Hematopoietic multipotent progenitor cell treated with erythropoietin and hydrocortisone succinate and interleukin-3 and kit ligand, for 15 days (in vitro differentiated cells): ENCODE measurements around the gene ZNF829.
A peak's percentile ranks its signal among the peaks of the same experiment; 100 is the strongest.

Experiments used
- DNase-seq: peaks from one replicate; pipeline ENCODE4 v3.0.0-alpha.2; 2015; ENCODE audit warnings: low spot score

ZNF829 gene

GRCh38 chr19:36915992-36916830, at the start of gene ZNF829, which contains the start of gene ZNF568:
TSS of gene ZNF829 (minus strand) at chr19:36916291. CDS start at chr19:36915167, 1,124 bp downstream.
TSS of gene ZNF568 (plus strand) at chr19:36916332. CDS start at chr19:36922771, 6,439 bp downstream.
- DNase-seq = peak; percentile 71

- no peak for DNase-seq
Measured at GRCh38 chr19:36963280-36963679, 47.2 kb upstream of the ZNF829 start.

GRCh38 chr19:36962346-36962745, 46.3 kb upstream of the ZNF829 start:
- no peak for DNase-seq

GRCh38 chr19:36950335-36951119, 34.4 kb upstream of the ZNF829 start:
- DNase-seq = no peak

DNA sequence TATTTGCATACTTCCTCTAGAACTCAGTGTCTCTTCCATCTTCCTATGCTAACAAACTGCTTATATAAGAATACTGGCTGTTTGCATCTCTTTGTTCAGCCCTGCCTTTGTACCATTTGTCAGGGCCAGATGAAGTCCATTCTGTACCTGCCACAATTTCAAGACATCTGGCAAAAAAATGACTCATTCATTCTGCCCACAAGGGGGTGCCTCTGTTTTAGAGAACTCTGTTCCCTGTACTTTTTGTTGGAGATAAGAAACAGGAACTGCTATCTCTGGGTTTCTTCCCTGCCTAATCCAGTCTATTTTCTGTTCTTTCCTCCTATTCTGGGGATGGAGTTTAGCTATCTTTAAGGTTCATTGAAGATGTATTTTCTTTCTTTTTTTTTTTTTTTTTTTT, 23.1 kb upstream of the ZNF829 start:
- DNase-seq = no peak

DNA sequence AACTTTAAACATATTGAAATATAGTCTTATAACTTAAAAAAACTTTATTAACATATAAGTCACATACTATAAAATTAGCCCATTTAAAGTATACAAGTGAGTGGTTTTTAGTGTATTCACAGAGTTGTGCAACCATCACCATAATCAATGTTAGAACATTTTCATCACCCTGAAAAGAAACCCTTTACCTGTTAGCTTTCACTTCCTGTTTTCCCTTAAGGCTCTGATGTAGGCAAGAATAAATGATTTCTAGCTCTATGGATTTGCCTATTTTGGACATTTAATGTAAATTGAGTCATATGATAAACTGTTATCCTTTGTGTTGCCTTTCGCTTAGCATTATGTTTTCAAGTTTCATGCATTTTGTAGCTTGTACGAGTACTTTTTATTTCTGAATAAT, 15.6 kb upstream of the ZNF829 start:
- no peak for DNase-seq

DNA sequence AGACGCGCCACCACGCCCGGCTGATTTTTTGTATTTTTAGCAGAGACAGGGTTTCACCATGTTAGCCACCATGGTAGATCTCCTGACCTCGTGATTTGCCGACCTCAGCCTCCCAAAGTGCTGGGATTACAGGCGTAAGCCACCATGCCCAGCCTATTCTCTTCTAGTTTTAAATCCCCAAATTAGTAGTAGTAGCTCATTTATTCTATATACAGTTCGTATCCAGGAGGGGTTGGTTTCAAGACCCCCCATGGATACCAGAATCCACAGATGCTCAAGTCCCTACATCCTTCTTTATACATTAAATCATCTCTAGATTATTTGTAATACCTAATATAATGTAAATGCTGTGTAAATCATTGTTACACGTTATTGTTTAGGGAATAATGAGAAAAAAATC, 2.0 kb upstream of the ZNF829 start:
- DNase-seq = no peak

DNA sequence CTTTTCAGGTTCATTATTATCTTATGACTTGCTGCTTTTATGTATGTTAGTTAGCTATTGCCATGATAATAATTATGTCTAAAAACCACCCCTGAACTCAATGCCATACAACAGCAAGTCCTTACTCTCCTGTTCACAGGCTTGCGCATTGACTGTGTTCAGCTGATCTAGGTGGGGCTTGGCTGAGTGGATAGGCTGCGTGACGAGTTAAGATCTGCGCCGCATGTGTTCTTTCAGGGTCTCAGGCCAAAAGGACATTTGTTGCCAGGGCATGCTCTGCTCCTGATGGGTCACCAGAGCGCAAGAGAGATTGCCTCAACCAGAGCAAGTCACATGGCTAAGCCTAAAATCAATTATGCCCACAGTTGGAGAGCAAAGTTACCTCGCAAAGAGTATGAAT, 900 bp upstream of the ZNF829 start:
- DNase-seq = no peak

- DNase-seq = no peak
Measured at GRCh38 chr19:36898422-36898821, 17.7 kb downstream of the ZNF829 start.

GRCh38 chr19:36894849-36895383, 21.2 kb downstream of the ZNF829 start:
- no peak for DNase-seq

GRCh38 chr19:36891768-36892357, 24.2 kb downstream of the ZNF829 start:
- DNase-seq = no peak

- no peak for DNase-seq
Measured at GRCh38 chr19:36876993-36877938, 38.8 kb downstream of the ZNF829 start.

GRCh38 chr19:36851898-36852297, 64.2 kb downstream of the ZNF829 start:
- DNase-seq = no peak

DNA sequence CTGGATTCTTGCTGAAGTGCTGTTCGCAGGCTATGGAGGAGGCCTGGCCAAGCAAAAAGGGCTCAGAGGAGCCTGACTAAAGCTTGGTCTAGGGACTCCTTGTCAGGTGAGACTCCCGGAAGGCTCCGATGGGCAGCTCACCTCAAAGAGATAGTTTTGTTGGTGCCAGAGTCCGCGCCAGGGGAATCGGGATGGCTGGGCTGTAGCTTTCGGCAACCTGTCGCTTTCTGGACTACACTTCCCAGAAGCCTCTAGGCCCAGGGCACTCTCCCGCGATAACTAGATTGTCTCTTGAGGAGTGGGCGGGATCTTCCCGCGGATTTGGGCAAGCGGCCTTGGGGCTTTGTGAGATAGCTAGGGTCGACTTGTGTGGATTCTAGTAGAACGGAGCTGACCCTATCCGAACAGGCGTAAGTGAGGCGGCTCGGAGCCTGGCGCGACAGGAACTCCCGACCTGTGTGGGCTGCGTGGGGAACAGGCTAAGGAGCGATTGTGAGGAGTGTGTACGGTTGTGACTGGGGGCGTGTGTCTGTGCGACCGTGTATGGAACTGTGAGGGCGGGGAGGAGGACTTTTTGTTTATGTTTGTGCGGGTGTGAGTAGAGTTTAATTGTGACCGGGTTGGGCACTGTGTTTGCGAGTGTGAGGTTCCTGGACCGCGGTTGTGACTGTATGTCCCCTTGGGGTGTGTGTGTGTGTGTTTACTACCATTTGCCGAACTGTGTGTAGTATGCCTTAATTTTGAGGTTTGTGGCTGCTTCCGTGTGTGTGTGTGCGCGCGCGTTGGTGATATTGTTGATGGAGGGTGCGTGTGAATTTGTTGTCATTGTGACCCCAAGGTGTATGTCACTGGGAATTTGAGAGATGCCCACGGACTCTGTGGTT, 65.3 kb downstream of the ZNF829 start, which contains the start of gene ZNF345:
TSS of gene ZNF345 (plus strand) at position 318 of the 884 bp plus-strand sequence. CDS start 25,955 bp downstream, outside the sequence.
- peak; percentile 88 for DNase-seq

- peak; percentile 88 for DNase-seq
Measured at GRCh38 chr19:36849701-36850558, 66.2 kb downstream of the ZNF829 start.

DNA sequence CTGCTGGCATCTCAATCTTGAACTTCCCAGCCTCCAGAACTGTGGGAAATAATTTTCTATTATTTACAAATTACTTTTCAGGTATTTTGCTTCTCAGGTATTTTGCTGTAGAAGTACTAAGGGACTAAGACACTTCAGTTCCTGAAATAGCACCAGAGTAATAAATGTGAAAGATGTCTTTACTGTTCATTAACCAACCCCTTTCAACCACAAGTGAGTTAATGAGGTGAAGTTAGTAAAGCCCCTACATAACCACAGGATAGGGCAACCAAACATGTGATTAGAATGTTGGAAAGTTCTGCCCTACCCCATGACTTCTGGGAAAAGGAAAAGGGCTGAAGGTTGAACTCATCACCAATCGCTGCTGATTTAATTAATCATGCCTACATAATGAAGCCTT, 68.1 kb downstream of the ZNF829 start:
- no peak for DNase-seq

DNA sequence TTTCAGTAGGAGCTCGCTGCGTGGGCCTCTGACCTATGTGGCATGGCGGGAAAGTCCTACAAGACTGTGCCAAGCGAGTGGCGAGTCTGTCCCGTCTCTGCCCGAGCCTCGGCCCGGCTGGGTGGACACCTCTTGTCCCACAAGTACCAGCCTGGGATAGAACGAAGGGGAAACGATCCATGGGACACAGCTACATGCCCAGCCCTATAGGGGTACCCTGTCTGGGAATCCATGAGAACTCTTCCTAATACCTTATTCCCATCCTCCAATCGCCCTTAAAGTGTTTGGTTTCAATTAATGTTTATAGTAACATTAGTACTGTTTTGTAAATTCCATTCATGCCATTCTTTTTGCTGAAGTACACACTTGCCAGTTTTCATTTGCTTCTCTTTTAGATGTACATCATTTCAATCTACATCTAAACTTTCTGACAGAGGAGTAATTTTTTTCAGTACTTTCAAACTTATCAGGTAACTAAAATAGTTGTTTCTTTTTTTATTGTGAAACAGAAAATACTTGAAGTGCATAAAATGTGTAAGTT, 77.2 kb downstream of the ZNF829 start:
- DNase-seq = no peak
